G401 (cell line): ENCODE results near the gene CARS1. TPM values are rescaled to one million over a fixed set of nuclear protein-coding genes. Genes with fewer than 3 reads are reported as not detected.

Experiments
- total RNA-seq: library from RNA; depleted of rRNA; stranded (reverse); fragments of >200 nt; shearing (Covaris generic); gene quantifications from 2 replicates; pipeline ENCODE4 v1.2.3, GENCODE V29; 2014; rRNA removed

The CARS1 gene
- total RNA-seq, 1 experiment from 2014 or later: 24.0 TPM

Other genes starting within 250 kb of the CARS1 start
- 14.0 and 15.6 TPM in 2 replicates for gene CDKN1C, start 171.6 kb downstream of the CARS1 start, total RNA-seq
- 2.2 and 3.1 TPM in 2 replicates for gene PHLDA2, start 128.0 kb downstream of the CARS1 start, total RNA-seq
- 182 and 291 TPM in 2 replicates for gene NAP1L4, start 65.1 kb downstream of the CARS1 start, total RNA-seq
- gene OSBPL5, start 107.9 kb upstream of the CARS1 start, total RNA-seq: 13.2 and 16.2 TPM in 2 replicates
- gene MRGPRG, start 161.4 kb upstream of the CARS1 start, total RNA-seq: not detected in 2 replicates
- not detected in 2 replicates for gene MRGPRE, start 175.0 kb upstream of the CARS1 start, total RNA-seq